Liver (tissue), 9 donors: ENCODE data around the gene ETS1. TPM values are rescaled to one million over a fixed set of nuclear protein-coding genes. Genes with fewer than 3 reads are reported as not detected.

Experiments used
- DNase-seq: peaks from one replicate; pipeline ENCODE4 v3.0.0-alpha.2; 2017; ENCODE audit warnings: low spot score
- H3K27ac ChIP-seq, 2 donors: one replicate each; pipeline ENCODE4 v1.7.0; 2013; ENCODE audit warnings: inconsistent platforms in 2 of 2, low read length in 2 of 2, control low read depth in 1 of 2, low read depth in 1 of 2, mild to moderate bottlenecking in 1 of 2
- H3K27me3 ChIP-seq, 4 donors: one replicate each; pipeline versions ENCODE4 v1.6.1 to v1.7.0; 2013; ENCODE audit warnings: low read length in 3 of 4, inconsistent platforms in 1 of 4, mild to moderate bottlenecking in 1 of 4, moderate library complexity in 1 of 4; ENCODE audit not compliant: control insufficient read depth in 4 of 4, insufficient read depth in 4 of 4
- H3K36me3 ChIP-seq, 4 donors: one replicate each; pipeline versions ENCODE4 v1.6.1 to v1.7.0; 2013; ENCODE audit warnings: low read length in 3 of 4, mild to moderate bottlenecking in 3 of 4, low read depth in 1 of 4, moderate library complexity in 1 of 4; ENCODE audit not compliant: control insufficient read depth in 4 of 4, insufficient read depth in 3 of 4
- H3K4me1 ChIP-seq, 4 donors: one replicate each; pipeline versions ENCODE4 v1.6.1 to v1.7.0; 2013; ENCODE audit warnings: low read length in 3 of 4, mild to moderate bottlenecking in 3 of 4, moderate library complexity in 1 of 4; ENCODE audit not compliant: control insufficient read depth in 4 of 4, insufficient read depth in 4 of 4
- H3K4me3 ChIP-seq, 3 donors: one replicate each; pipeline versions ENCODE4 v1.6.1 to v1.7.0; 2013; ENCODE audit warnings: low read length in 3 of 3, control low read depth in 1 of 3, low read depth in 1 of 3, mild to moderate bottlenecking in 1 of 3
- H3K9ac ChIP-seq, 2 donors: one replicate each; pipeline ENCODE4 v1.7.0; 2013; ENCODE audit warnings: low read length in 2 of 2, mild to moderate bottlenecking in 2 of 2, moderate library complexity in 2 of 2, control low read depth in 1 of 2, low read depth in 1 of 2
- H3K9me3 ChIP-seq, 4 donors: one replicate each; pipeline versions ENCODE4 v1.6.1 to v1.7.0; 2013; ENCODE audit warnings: low read length in 3 of 4; ENCODE audit not compliant: control insufficient read depth in 4 of 4
- EGR1 ChIP-seq, 2 donors: IDR thresholded peaks; 2 replicates each; pipeline ENCODE4 v1.6.1; 2016 to 2018; ENCODE audit warnings: antibody characterized with exemption in 2 of 2, low read depth in 2 of 2
- FOXA1 ChIP-seq: IDR thresholded peaks from 2 replicates; pipeline ENCODE4 v1.6.1; 2016; ENCODE audit warnings: antibody characterized with exemption
- FOXA2 ChIP-seq: IDR thresholded peaks from 2 replicates; pipeline ENCODE4 v1.6.1; 2016; ENCODE audit warnings: antibody characterized with exemption
- HNF4G ChIP-seq: IDR thresholded peaks from 2 replicates; pipeline ENCODE4 v1.6.1; 2016; ENCODE audit warnings: antibody characterized with exemption
- JUND ChIP-seq, 2 donors: IDR thresholded peaks; 2 replicates each; pipeline ENCODE4 v1.6.1; 2016; ENCODE audit warnings: antibody characterized with exemption in 2 of 2
- MAX ChIP-seq: IDR thresholded peaks from 2 replicates; pipeline ENCODE4 v1.6.1; 2016; ENCODE audit warnings: antibody characterized with exemption
- NR2F2 ChIP-seq: IDR thresholded peaks from 2 replicates; pipeline ENCODE4 v1.6.1; 2016; ENCODE audit warnings: antibody characterized with exemption
- RAD21 ChIP-seq, 2 donors: IDR thresholded peaks; 2 replicates each; pipeline ENCODE4 v1.6.1; 2016; ENCODE audit warnings: antibody characterized with exemption in 2 of 2, mild to moderate bottlenecking in 2 of 2
- RXRA ChIP-seq, 2 donors: IDR thresholded peaks; 2 replicates each; pipeline ENCODE4 v1.6.1; 2017 to 2018; ENCODE audit warnings: antibody characterized with exemption in 2 of 2, mild to moderate bottlenecking in 1 of 2
- SP1 ChIP-seq: IDR thresholded peaks from 2 replicates; pipeline ENCODE4 v1.6.1; 2018; ENCODE audit warnings: antibody characterized with exemption, mild to moderate bottlenecking
- TAF1 ChIP-seq: conservative IDR thresholded peaks from 2 replicates; pipeline ENCODE4 v1.6.1; 2016; ENCODE audit warnings: antibody characterized with exemption, mild to moderate bottlenecking
- YY1 ChIP-seq: IDR thresholded peaks from 2 replicates; pipeline ENCODE4 v1.6.1; 2016; ENCODE audit warnings: antibody characterized with exemption, mild to moderate bottlenecking
- WGBS: extraction: QIAGEN DNeasy Blood & Tissue Kit; methylation state at CpG from one replicate; pipeline ENCODE4 v1.1.7; 2013; 5-methylcytosine and 5-hydroxymethylcytosine counted together
- polyA plus RNA-seq, 2 donors: library from polyadenylated mRNA; stranded (reverse) in 1 of 2; unstranded in 1 of 2; fragments of 200-250 nt in 1 of 2; fragments of >200 nt in 1 of 2; fragmentation: Nextera tagmentation in 1 of 2; extraction: Ambion mirVana in 1 of 2; gene quantifications; one replicate each; pipeline versions ENCODE4 v1.2.1 to v1.2.3, GENCODE V29; 2013 to 2015
- total RNA-seq, 2 donors: library from RNA; depleted of rRNA; stranded (reverse); fragments of >200 nt; gene quantifications; one replicate each; pipeline ENCODE4 v1.2.3, GENCODE V29; 2014
- TF ChIP-seq, protein P1 (sequence below): fragments of 150-350 bp; IDR thresholded peaks from 2 replicates; pipeline ENCODE4 v1.5.1; 2017; ENCODE audit warnings: improper control_type of control experiment, low read depth, low read length; ENCODE audit not compliant: missing input control
- TF ChIP-seq, protein P2 (sequence below): IDR thresholded peaks from 2 replicates; pipeline ENCODE4 v1.6.1; 2016; ENCODE audit warnings: antibody characterized with exemption
- TF ChIP-seq, protein P3 (sequence below): IDR thresholded peaks from 2 replicates; pipeline ENCODE4 v1.6.1; 2016; ENCODE audit warnings: antibody characterized with exemption, mild to moderate bottlenecking
- donor health status: healthy.
- donor health status: healthy.
- donor health status: healthy.
- donor health status: healthy.
- donor health status: healthy.

Gene ETS1
- total and polyA plus RNA-seq, 4 donors, result 4.8 to 30.0 (median 20.3) TPM

DNA sequence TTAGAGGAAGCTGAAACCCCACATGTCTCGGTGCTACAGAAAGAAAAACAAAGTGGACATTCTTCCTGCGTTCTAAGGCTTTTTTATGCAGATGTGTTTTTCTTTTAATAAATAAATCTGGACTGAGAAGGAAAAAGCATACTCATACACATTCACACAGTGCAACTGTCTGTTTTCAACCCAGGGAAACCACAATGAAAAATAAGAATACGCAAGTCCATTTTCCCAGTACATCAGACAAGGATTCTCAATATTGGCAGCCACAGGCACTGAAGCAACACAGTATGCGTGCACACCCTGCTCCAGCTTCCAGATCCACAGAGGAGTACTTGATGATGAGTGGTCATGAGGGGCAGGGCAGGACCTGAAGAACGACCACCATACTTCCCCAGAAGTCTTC, 86.9 kb downstream of the ETS1 start:
- no peaks in the 10 kb centered on the region for H3K36me3 ChIP-seq
- peak overlapping the region in 1 of 2 donors; percentile 24 for H3K27ac ChIP-seq

DNA sequence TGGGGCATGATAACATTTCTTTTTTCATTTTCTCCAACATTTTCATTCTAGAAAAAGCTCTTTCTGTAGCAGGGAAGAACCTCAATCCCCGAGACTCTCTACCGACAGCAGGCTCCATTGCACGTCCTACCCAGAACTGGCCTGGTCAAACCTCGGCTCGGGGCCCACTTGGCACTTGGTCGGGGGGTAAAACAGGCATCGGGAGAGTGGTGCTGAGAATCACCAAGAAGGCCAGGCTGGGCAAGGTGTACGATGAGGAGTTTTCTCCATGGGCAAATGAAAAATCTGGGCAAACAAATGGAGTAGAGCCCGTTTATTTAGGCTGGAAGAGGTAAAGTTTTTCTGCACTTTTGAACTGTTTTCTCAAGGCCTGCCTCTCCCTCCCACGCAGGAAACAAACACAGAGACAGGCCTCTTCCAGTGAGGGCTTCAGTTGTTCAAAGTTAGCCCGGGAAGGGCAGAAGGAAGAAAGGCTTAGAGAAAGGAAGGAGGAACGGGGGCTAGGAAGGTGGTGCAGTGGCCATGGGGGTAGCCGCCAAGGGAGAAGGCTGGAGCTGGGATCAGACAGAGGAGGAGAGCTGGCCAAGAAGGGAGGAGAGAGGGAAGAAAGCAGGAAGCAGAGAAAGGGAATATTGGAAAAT, 87.6 kb downstream of the ETS1 start:
- H3K4me3 ChIP-seq, result no peak overlapping the region
- DNase-seq, result no peak
- H3K9ac ChIP-seq, result peak overlapping the region in 1 of 2 donors; percentile 2
- no peaks in the 10 kb centered on the region for H3K27me3 ChIP-seq
- no peaks in the 10 kb centered on the region for H3K36me3 ChIP-seq
- WGBS, result 39% methylated on average over 13 of the region's 13 CpGs
- H3K27ac ChIP-seq, result peak overlapping the region; percentile 28 to 63
- H3K9me3 ChIP-seq, result no peaks in the 10 kb centered on the region
- H3K4me1 ChIP-seq, result peaks cover 7 to 49% (median 31%) of the 10 kb centered on the region in 4 donors
- TF ChIP-seq RXRA (IDR thresholded peaks at IDR 0.05), result peak in 1 of 2 donors; percentile 51
- peak; percentile 22 for TF ChIP-seq YY1
- TF ChIP-seq, protein P1, sequence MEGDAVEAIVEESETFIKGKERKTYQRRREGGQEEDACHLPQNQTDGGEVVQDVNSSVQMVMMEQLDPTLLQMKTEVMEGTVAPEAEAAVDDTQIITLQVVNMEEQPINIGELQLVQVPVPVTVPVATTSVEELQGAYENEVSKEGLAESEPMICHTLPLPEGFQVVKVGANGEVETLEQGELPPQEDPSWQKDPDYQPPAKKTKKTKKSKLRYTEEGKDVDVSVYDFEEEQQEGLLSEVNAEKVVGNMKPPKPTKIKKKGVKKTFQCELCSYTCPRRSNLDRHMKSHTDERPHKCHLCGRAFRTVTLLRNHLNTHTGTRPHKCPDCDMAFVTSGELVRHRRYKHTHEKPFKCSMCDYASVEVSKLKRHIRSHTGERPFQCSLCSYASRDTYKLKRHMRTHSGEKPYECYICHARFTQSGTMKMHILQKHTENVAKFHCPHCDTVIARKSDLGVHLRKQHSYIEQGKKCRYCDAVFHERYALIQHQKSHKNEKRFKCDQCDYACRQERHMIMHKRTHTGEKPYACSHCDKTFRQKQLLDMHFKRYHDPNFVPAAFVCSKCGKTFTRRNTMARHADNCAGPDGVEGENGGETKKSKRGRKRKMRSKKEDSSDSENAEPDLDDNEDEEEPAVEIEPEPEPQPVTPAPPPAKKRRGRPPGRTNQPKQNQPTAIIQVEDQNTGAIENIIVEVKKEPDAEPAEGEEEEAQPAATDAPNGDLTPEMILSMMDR, result no peak
- TF ChIP-seq, protein P2, sequence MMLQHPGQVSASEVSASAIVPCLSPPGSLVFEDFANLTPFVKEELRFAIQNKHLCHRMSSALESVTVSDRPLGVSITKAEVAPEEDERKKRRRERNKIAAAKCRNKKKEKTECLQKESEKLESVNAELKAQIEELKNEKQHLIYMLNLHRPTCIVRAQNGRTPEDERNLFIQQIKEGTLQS, result no peak
- TF ChIP-seq SP1, result no peak
- TF ChIP-seq RAD21 (IDR thresholded peaks at IDR 0.05), result no peak
- TF ChIP-seq, protein P3, sequence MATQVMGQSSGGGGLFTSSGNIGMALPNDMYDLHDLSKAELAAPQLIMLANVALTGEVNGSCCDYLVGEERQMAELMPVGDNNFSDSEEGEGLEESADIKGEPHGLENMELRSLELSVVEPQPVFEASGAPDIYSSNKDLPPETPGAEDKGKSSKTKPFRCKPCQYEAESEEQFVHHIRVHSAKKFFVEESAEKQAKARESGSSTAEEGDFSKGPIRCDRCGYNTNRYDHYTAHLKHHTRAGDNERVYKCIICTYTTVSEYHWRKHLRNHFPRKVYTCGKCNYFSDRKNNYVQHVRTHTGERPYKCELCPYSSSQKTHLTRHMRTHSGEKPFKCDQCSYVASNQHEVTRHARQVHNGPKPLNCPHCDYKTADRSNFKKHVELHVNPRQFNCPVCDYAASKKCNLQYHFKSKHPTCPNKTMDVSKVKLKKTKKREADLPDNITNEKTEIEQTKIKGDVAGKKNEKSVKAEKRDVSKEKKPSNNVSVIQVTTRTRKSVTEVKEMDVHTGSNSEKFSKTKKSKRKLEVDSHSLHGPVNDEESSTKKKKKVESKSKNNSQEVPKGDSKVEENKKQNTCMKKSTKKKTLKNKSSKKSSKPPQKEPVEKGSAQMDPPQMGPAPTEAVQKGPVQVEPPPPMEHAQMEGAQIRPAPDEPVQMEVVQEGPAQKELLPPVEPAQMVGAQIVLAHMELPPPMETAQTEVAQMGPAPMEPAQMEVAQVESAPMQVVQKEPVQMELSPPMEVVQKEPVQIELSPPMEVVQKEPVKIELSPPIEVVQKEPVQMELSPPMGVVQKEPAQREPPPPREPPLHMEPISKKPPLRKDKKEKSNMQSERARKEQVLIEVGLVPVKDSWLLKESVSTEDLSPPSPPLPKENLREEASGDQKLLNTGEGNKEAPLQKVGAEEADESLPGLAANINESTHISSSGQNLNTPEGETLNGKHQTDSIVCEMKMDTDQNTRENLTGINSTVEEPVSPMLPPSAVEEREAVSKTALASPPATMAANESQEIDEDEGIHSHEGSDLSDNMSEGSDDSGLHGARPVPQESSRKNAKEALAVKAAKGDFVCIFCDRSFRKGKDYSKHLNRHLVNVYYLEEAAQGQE, result no peak
- TF ChIP-seq NR2F2, result no peak
- no peak for TF ChIP-seq TAF1

More for the DNA sequence above, 86.9 kb downstream of the ETS1 start:
- H3K27me3 ChIP-seq, result no peaks in the 10 kb centered on the region
- no peaks in the 10 kb centered on the region for H3K9me3 ChIP-seq
- H3K9ac ChIP-seq, result no peak overlapping the region
- TF ChIP-seq, protein P1, result no peak
- TF ChIP-seq YY1 (no peak), JUND (IDR thresholded peaks at IDR 0.05) (no peak), NR2F2 (no peak), FOXA1 (no peak), FOXA2 (no peak), HNF4G (no peak), EGR1 (IDR thresholded peaks at IDR 0.05; ENCODE audit: low read depth in 2 of 2) (no peak), MAX (no peak), SP1 (no peak), TAF1 (no peak)
- TF ChIP-seq, protein P3, result no peak
- TF ChIP-seq, protein P2, result no peak
- no peak for DNase-seq
- WGBS, result 72% methylated on average over 5 of the region's 5 CpGs
- H3K4me3 ChIP-seq, result no peak overlapping the region
- peaks cover 7 to 49% (median 31%) of the 10 kb centered on the region in 4 donors for H3K4me1 ChIP-seq
